Endothelial cell (in vitro differentiated cells): Measurements from ENCODE around the gene TCFL5. TPM values are rescaled to one million over a fixed set of nuclear protein-coding genes. Genes with fewer than 3 reads are reported as not detected.

Experiments used
- DNase-seq: peaks from one replicate; pipeline ENCODE4 v3.0.0; 2021; ENCODE audit warnings: low spot score
- H3K27ac Mint-ChIP-seq: one replicate; pipeline ENCODE4 v1.8.0; 2021; ENCODE audit warnings: mixed read lengths, inconsistent platforms; ENCODE audit not compliant: unreplicated experiment
- H3K27me3 Mint-ChIP-seq: one replicate; pipeline ENCODE4 v1.8.0; 2021; ENCODE audit warnings: mild to moderate bottlenecking, moderate library complexity, mixed read lengths, inconsistent platforms; ENCODE audit not compliant: unreplicated experiment
- H3K36me3 Mint-ChIP-seq: one replicate; pipeline ENCODE4 v1.8.0; 2021; ENCODE audit warnings: mild to moderate bottlenecking, low read depth, mixed read lengths, inconsistent platforms; ENCODE audit not compliant: unreplicated experiment
- H3K4me1 Mint-ChIP-seq: one replicate; pipeline ENCODE4 v1.8.0; 2021; ENCODE audit warnings: mild to moderate bottlenecking, mixed read lengths, inconsistent platforms; ENCODE audit not compliant: unreplicated experiment
- H3K4me3 Mint-ChIP-seq: one replicate; pipeline ENCODE4 v1.8.0; 2021; ENCODE audit warnings: mild to moderate bottlenecking, mixed read lengths, inconsistent platforms; ENCODE audit not compliant: unreplicated experiment
- H3K9me3 Mint-ChIP-seq: one replicate; pipeline ENCODE4 v1.8.0; 2021; ENCODE audit warnings: mixed read lengths, inconsistent platforms; ENCODE audit not compliant: unreplicated experiment
- total RNA-seq: library from RNA; stranded (reverse); fragmentation: NEBNext Ultra II Directional; extraction: Animal tissue kit (Norgen Biotek cat#: 25700); gene quantifications from one replicate; pipeline ENCODE4 v1.2.1, GENCODE V29; 2021; ENCODE audit not compliant: unreplicated experiment
- TF ChIP-seq, protein P1 (sequence below): fragments of 200-600 bp; sonication (generic); IDR thresholded peaks from one replicate; pipeline ENCODE4 v1.5.0; 2021; ENCODE audit warnings: antibody characterized with exemption; ENCODE audit not compliant: unreplicated experiment

Gene TCFL5
- total RNA-seq, 1 donor from 2014 or later = 30.9 TPM

DNA sequence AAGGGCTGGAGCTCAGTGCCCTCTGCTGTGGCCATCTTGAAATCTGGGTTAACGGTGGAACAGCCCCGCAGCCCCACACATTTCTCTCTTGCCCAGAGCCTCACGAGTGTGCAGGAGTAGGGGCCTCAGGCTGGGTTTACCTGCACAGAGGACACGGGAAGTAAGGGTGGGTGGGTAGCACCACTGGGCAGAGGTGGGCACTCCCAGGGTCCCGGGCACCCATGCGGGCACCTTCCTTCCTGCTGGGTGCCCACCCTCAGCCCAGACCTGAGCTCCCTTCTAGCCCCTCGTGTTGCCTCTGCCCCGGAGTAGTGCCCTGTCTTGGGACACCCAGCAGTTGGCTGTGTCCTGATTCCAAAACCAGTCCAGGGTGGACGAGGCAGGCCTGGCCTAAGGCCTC lies 33.6 kb downstream of the TCFL5 start:
- H3K4me3 Mint-ChIP-seq = no peak overlapping the region
- no peaks in the 10 kb centered on the region for H3K36me3 Mint-ChIP-seq

DNA sequence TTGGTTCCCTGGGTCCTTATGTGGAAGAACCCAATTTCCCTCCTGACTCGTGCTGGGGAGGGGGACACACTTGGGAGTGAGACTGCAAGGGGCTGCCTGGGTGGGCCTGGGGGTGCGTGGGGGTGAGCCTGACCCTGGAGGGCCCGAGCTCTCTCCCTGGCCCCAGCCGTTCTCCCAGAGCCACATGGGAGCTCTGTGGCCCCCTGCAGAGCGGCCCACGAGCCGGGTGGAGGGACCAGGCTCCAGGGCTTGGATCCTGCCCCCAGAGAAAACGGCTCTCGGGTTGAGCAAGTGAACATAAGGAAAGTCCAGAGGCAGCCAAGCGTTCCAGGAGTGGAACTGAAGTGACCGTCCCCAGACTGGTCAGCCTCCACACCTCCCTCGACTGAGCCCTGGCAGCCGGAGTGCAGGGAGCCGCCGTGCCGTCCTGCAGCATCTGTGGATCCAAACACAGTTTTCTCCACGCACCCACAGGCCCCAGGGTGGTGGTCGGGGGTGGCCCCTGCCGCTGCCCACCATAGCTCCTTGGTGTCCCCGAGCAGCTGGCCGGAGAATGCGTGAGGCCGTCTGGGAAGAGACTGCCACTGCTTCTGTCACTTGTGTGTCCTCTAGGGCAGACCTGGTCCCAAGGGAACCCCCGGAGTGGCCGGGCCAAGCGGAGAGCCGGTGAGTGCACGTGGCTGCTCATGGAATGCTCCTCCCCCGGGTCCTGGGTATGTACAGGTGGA lies 34.1 kb downstream of the TCFL5 start:
- Mint-ChIP-seq H3K27me3 (peaks cover 5% of the 10 kb centered on the region), H3K9me3 (no peaks in the 10 kb centered on the region), H3K27ac (no peak overlapping the region), H3K4me3 (no peak overlapping the region), H3K4me1 (no peaks in the 10 kb centered on the region), H3K36me3 (no peaks in the 10 kb centered on the region)
- TF ChIP-seq, protein P1, sequence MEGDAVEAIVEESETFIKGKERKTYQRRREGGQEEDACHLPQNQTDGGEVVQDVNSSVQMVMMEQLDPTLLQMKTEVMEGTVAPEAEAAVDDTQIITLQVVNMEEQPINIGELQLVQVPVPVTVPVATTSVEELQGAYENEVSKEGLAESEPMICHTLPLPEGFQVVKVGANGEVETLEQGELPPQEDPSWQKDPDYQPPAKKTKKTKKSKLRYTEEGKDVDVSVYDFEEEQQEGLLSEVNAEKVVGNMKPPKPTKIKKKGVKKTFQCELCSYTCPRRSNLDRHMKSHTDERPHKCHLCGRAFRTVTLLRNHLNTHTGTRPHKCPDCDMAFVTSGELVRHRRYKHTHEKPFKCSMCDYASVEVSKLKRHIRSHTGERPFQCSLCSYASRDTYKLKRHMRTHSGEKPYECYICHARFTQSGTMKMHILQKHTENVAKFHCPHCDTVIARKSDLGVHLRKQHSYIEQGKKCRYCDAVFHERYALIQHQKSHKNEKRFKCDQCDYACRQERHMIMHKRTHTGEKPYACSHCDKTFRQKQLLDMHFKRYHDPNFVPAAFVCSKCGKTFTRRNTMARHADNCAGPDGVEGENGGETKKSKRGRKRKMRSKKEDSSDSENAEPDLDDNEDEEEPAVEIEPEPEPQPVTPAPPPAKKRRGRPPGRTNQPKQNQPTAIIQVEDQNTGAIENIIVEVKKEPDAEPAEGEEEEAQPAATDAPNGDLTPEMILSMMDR = no peak
- no peak for DNase-seq

More for the DNA sequence above, 33.6 kb downstream of the TCFL5 start:
- H3K27ac Mint-ChIP-seq = no peak overlapping the region
- H3K4me1 Mint-ChIP-seq = no peaks in the 10 kb centered on the region
- TF ChIP-seq, protein P1 = no peak
- no peaks in the 10 kb centered on the region for H3K9me3 Mint-ChIP-seq
- H3K27me3 Mint-ChIP-seq = peaks cover 6% of the 10 kb centered on the region
- DNase-seq = no peak

DNA sequence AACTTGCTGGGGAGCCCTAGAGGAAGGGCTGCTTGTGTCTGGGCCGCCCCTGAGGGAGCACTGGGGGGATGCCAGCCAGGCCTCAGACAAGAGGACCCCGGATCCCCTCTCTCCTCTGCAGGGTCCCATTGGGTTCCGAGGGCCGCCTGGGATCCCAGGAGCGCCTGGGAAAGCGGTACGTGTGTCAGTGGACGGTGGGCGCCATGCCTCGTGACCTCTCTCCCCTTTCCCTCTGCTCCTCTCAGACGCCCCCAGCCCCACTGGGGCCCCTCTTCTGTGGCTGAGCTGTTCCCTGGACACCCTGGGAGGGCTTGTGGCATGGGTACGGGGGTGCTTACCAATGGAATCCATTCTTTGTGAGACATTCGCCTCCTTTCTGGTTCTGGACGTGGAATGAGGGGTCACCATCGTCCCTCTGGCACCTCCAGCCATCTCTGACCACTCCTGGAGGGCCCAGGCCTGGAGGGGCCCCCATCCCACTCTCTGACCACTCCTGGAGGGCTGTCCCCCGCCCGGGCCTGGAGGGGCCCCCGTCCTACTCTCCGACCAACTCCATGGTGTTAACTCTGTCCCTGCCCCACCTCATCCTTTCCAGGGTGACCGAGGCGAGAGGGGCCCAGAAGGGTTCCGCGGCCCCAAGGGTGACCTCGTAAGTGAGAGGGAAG lies 34.8 kb downstream of the TCFL5 start:
- H3K27me3 Mint-ChIP-seq = peaks cover 5% of the 10 kb centered on the region
- no peak overlapping the region for H3K27ac Mint-ChIP-seq
- TF ChIP-seq, protein P1 = no peak
- H3K4me1 Mint-ChIP-seq = no peaks in the 10 kb centered on the region
- DNase-seq = no peak
- no peaks in the 10 kb centered on the region for H3K9me3 Mint-ChIP-seq
- H3K4me3 Mint-ChIP-seq = no peak overlapping the region
- no peaks in the 10 kb centered on the region for H3K36me3 Mint-ChIP-seq

DNA sequence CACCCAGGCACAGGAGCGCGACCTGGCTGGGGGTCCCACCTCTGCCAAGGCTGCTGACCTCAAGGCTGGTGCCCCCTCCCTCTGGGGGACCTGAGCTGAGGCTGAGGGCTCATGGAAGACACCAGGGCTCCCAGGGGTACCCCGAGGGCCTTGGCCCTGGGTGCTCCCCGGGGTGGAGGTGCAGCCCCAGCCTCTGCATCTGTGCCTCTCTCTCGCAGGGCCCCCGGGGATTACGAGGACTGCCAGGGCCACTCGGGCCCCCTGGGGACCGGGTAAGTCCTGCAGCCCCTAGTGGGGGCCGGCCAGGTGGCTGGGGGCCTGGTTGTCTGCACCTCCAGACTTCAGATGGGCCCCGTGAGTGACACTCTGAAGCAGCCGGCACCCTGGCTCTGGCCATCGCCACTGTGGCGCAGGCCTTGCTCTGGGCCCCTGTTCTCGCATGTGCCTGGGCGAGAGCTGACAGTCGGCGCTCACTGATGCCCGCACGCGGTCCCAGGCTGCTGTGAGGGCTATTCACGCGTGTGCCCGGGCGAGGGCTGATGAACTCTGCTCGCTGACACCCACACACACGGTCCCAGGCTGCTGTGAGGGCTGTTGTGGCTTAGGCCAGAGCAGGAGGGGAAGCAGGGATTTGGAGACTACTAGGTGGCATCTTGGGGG lies 35.5 kb downstream of the TCFL5 start:
- H3K36me3 Mint-ChIP-seq = no peaks in the 10 kb centered on the region
- no peak overlapping the region for H3K27ac Mint-ChIP-seq
- no peak for DNase-seq
- H3K4me1 Mint-ChIP-seq = no peaks in the 10 kb centered on the region
- no peaks in the 10 kb centered on the region for H3K9me3 Mint-ChIP-seq
- peaks cover 5% of the 10 kb centered on the region for H3K27me3 Mint-ChIP-seq
- TF ChIP-seq, protein P1 = no peak
- no peak overlapping the region for H3K4me3 Mint-ChIP-seq
